ENCODE data around the gene SLC43A3.
A peak's percentile ranks its signal among the peaks of the same experiment; 100 is the strongest.

Gene SLC43A3

DNA sequence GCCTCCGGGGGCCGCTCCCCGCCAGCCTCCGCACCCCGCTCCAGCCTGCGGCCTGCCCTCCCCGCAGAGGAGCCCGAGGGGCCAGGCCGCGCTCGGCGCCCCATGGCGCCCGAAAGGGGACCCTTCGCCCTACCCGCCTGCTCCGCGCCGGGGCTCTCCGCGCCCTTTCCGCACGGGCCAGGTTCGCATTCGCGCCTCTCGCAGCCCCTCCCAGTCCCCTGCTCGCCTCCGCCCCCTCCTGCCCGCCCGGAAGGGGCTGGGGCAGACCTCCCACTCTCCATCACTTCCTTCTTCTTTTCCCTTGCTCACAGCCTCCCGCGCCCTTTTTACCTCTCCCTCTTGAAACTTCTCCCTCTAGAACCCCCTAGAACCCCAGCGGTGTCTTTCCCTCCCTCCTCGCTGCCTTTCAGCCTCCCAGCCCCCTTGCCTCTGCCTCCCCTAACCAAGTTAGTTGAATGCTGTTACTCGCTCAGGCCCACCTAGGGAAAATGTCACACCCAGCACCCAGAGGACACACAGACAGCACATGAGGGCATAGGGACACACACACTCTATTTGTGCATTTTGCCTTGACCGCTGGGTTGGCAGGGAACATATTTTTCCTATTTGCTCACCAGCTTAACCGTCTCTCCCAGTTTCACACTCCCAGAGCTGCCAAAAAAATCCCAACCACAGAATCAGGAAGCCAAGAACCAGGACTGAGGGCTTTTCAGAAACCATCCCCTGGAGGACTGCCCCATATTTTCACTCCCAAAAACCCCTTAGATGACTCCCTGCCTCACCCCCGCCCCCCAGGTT, at the start of gene SLC43A3:
Gene SLC43A3 (minus strand): TSS at position 193 of the 798 bp plus-strand sequence. CDS start 949 bp downstream, outside the sequence.
- peak; percentile 66 for DNase-seq

DNA sequence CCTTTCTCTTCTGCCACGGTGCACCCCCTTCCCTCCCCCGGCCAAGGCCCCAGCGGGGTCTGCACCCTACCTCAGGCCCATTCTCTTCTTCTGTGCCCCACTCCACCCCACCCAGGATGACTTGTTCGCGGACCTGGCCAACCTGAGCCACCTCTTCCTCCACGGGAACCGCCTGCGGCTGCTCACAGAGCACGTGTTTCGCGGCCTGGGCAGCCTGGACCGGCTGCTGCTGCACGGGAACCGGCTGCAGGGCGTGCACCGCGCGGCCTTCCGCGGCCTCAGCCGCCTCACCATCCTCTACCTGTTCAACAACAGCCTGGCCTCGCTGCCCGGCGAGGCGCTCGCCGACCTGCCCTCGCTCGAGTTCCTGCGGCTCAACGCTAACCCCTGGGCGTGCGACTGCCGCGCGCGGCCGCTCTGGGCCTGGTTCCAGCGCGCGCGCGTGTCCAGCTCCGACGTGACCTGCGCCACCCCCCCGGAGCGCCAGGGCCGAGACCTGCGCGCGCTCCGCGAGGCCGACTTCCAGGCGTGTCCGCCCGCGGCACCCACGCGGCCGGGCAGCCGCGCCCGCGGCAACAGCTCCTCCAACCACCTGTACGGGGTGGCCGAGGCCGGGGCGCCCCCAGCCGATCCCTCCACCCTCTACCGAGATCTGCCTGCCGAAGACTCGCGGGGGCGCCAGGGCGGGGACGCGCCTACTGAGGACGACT, 49.3 kb upstream of the SLC43A3 start:
- peak; percentile 27 for DNase-seq

DNA sequence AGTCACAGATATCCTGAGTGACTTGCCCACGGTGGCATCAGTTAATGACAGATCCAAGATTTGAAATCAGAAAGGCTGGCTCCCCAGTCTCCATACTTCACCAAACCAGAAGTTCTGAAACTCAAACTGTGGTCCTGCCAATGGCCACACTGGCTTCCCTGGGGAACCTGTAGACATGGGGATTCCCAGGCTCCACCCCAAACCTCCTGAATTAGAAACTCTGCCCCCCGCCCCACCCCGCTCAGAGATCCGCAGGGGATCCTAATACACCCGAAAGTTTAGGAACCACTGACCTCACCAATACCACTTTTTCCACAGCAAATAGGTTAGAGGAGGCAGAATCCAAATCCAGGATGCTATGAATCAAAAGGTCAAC, 48.7 kb upstream of the SLC43A3 start:
- DNase-seq = no peak

DNA sequence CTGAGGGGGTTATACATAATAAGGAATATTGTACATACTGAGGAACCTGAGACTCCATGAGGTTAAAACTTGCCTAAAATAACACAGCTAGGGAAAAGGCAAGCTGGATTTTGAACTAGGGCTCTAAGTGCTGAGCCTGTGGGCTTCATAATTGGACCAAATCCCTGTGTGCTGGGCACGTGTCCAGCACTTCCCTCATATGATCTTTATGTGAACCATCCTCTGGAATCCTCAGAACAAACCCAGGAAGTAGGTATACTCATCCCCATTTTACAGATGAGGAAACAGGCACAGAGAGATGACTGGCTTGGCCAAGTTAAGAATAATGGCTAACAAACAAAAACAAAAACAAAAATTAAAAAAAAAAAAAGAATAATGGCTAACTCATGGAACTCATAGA, 48.3 kb upstream of the SLC43A3 start:
- no peak for DNase-seq

DNA sequence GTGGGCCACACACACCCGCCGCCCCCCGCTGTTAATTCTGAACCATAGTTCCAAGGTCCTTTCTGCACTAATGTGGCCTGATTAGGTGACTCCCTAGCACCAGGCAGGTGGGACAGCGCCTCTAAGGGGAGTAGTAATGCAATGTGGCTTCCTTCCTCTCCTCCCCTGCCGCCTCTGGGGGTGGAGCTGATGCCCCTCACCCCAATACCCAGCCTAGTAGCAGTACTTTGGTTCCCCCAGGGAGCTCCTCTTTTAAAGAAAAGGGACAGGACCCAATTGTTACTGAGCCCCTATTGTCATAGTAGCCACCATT, 47.8 kb upstream of the SLC43A3 start:
- DNase-seq = no peak

DNA sequence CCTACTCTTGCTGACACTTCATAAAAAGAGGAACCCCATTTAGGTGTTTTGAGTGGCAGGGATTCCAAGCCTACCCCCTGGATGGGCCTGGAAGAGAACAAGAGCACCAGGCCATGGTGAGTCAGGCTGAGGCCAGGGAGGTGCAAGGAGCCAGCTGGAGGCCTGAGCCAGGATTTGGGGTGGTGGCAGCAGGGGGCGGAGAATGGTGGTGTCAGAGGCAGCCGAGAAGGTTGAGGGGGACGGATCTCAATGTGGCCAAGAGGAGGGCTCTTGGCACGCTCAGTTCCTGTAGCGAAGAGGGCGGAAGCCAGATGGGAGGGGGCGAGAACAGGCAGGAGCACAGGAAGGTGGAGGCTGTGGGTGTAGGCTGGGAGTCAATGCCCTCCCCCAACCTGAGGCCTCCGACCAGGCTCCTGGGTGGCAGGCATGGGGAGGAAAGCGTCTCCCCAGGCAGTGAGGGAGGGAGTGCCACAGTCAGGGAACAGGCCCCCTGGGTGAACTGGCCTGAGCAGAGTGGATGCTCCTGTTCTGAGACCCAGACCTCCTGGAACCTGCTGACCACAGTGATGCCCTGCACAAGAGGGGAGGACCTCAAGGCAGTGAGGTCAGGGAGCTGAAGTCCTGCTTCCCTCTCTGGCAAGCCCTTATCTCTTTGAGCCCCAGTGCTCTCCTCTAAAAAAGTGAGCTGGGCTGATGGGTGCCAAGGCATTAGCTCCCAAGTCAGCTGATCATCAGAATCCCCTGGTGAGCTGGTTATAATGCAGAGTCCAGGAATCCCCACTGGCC, 47.3 kb upstream of the SLC43A3 start:
- DNase-seq = peak; percentile 38

DNA sequence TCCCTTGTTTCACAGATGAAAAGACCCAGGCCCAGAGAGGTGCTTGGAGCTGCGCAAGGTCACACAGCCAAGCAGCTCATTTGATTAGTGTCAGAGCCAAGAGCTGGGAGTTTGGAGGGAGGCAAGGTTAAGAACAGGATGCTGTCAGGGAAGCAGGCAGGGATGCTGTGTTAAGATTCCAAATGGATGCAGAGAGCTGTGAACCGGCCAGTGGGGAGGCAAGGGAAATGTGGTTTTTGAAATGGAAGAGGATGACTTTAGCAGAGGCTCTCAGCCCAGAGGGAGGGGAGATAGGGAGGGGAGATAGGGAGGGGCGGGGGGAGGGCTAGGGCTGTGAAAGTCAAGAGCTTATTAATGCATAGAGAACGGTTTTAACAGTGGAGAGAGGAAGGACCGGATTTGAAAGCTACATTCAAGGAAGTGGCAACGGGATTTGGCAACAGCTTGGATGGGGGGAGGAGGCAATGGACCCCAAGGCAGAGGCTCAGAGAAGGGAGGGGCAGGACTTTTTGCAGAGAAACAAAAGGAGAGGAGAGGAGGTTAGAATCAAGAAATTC, 46.4 kb upstream of the SLC43A3 start:
- no peak for DNase-seq

DNA sequence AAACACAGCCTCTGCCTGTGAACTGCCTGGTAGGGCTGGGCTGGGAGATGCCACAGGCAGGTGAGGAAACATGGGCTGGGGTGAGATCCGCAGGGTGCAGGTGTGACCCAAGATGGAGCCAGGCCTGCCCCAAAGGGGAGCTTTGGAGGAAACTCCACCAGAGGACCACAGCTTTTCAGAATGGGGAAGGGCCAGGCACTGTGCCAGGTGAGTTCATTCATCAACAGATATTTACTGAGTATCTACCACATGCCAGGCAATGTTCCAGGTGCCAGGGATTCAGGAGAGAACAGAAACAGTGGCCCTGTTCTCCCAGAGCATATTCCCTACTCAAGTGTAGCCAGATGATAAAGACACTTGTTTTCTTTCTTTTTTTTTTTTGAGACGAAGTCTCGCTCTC, 44.6 kb upstream of the SLC43A3 start:
- DNase-seq = no peak

DNA sequence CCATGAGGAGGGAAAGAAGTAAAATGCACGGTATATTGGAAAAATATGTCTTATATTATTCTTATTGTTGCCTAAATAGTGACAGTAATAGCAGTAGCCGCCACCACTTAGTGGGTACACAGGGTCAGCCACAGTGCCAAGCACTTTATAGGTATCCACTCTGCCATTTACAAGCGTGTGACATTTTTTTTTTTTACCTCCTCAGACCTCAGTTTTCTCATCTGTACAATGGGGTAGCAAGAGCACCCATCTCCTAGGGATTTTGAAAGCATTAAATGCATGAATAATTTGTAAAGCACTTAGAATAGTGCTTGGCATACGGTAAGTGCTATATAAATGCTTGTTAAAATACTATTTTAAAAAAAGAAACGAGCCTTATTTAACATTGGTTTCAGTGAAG, 42.3 kb upstream of the SLC43A3 start:
- DNase-seq = no peak

DNA sequence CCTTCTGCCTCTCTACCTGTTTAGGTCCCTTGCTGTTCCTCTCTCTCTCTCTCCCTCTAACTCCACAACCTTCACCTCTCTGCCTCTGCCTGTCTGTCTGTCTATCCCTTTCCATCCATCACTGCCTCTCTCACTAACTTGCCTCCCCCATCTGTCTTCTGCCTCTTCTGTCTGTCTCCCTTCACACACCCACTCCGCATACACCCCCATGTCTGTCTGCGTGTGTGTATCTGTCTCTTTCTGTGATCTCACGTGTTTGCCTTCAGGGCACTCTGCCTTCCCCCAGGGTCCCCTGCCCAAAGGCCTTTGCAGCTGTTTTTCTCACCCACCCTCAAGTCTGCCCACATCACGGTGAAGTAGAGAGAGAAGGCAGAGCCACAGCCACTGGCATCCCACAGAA, 41.4 kb upstream of the SLC43A3 start:
- no peak for DNase-seq

DNA sequence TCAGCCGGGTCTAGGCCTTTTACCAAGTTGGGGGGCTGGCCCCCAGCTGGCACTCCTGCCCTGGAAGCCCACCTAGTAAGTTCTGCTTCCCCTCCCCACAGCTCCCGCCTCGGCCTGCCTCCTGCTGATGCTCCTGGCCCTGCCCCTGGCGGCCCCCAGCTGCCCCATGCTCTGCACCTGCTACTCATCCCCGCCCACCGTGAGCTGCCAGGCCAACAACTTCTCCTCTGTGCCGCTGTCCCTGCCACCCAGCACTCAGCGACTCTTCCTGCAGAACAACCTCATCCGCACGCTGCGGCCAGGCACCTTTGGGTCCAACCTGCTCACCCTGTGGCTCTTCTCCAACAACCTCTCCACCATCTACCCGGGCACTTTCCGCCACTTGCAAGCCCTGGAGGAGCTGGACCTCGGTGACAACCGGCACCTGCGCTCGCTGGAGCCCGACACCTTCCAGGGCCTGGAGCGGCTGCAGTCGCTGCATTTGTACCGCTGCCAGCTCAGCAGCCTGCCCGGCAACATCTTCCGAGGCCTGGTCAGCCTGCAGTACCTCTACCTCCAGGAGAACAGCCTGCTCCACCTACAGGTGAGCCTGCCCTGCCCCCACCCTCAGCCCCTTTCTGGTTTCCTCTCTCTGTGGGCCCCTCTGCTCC, 40.7 kb upstream of the SLC43A3 start:
- DNase-seq = no peak

DNA sequence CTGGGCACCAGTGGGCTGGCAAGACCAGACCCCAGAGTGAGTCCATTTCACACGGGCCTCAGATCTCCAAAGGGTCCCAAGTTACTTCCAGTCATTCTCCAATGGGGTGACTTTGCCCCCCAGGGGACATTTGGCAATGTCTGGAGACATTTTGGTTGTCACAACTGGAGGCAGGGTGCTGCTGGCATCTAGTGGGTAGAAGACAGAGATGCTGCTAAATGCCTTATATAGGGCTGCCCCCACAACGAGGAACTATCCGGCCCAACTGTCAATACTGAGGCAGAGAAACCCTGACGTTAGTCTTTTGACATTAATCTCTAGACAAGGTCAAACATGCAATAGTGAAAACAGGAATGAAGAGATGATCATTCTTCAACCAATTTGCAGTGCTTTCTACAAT, 39.8 kb upstream of the SLC43A3 start:
- DNase-seq = no peak

DNA sequence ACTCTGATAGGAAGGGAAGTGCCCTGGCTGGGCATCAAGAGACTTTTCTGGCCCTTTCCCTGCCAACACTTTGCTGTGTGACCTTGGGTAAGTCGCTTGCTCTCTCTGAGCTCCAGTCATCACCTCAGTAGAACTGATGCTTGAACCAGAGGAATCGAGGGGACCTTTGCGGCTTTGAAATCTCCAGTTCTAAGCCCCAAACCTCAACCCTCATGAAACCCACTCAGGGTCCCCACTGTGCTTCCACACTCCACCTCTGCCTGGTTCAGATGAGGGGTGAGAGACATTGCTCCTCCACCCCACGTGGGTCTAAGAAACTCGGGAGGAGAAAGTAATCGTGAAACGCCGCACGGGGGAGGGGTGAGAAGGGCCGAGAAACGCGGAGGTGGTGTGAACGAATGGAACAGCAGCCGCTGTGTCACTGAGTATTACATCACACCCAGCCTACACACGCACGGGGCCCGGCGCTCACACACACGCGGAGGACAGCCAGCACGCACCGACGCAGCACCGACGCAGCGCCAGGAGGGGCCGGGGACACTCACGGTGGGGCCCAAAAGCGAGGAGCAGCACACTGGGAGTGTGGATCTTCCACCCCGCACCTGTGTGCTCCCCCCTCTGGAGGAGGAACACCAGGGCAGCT, 37.7 kb upstream of the SLC43A3 start:
- DNase-seq = no peak

DNA sequence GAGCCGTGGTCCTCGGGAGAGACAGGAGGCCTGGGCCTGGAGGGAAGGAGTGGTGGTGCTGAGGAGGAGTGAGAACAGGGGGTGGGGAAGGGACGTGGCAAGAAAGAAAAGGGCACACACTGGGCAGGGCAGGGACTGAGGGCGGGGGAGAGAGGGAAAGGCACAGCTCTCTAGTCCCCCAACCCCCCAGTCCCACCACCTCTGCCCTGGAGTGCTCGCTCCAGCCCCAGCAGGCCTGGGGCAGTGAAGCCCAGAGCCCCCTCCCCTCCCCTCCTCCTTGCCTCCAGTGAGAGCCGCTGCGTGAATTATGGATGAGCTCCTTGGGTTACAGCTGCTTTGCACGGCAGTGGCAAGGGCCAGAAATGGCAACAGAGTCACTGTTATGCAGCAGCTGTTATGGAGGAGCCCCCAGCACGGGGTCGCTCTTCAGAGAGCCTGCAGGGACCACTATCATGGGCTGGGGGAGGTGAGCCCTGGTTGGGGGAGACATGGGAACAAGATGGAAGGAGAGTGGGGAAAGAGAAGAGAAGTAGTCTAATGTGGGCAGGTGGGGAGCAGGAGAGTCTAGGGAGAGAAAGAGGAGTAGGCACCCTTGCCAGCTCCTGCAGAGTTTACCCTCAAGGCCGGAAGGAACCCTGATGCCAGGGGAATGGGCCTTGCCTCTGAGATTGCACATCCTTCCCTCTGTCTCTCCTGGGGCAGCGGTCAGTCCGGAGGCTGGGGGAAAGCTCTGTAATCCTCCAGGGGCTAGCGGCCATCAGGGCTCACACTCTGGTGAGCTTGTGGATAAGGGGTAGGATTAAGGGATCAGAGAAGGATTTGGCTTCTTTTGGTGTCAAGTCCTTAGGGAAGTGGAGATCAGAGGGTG, 37.0 kb upstream of the SLC43A3 start:
- DNase-seq = no peak

DNA sequence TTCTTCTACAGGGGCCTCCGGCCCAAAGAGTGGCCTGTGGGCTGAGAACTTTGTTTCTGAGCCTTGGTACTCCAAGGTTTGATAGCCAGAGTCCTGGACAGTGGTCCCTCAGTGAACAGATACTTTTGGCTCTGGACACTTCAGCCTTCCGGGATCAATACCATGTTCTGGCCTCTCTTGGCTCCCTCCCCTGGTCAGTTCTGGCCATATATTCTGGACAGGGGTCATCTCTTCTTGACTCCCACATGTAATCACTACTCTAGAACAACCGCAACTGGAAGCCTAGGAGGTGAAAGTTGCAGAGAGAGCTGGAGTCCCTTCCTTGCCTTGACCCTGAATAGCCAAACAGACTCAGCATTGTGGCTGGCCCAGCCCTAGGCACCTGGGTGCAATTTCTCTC, 35.7 kb upstream of the SLC43A3 start:
- DNase-seq = no peak

DNA sequence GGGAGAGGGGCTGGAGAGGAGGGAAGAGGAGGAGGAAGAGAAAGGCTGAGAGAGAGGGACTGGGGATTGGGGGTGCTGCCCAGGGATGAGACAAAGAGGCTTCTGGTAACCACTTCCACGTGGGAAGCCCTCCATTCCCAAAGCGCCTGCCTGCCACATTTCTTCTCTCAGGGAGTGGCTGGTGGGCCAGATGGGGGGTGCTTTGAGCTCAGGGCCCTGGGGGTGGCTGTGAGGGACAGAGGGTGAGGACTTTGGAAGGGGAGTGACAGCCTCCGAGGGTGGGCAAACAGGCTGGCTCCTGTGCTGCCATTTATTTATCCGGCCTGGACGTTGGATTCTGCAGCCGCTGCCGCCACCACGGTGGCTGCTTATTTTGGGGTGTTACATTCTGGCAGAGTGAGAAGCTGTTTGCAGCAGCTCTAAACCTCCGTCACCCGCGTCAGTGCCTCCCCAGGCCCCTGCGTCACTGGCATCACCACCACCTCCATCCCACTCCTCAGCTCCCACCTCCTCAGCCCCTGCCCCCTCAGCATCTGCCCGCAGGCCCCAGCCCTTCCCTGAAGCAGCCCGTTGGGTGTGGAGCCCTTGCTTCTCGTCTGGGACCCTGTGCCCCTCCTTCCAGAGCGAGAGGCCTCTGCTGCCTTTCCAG, 35.0 kb upstream of the SLC43A3 start:
- no peak for DNase-seq

DNA sequence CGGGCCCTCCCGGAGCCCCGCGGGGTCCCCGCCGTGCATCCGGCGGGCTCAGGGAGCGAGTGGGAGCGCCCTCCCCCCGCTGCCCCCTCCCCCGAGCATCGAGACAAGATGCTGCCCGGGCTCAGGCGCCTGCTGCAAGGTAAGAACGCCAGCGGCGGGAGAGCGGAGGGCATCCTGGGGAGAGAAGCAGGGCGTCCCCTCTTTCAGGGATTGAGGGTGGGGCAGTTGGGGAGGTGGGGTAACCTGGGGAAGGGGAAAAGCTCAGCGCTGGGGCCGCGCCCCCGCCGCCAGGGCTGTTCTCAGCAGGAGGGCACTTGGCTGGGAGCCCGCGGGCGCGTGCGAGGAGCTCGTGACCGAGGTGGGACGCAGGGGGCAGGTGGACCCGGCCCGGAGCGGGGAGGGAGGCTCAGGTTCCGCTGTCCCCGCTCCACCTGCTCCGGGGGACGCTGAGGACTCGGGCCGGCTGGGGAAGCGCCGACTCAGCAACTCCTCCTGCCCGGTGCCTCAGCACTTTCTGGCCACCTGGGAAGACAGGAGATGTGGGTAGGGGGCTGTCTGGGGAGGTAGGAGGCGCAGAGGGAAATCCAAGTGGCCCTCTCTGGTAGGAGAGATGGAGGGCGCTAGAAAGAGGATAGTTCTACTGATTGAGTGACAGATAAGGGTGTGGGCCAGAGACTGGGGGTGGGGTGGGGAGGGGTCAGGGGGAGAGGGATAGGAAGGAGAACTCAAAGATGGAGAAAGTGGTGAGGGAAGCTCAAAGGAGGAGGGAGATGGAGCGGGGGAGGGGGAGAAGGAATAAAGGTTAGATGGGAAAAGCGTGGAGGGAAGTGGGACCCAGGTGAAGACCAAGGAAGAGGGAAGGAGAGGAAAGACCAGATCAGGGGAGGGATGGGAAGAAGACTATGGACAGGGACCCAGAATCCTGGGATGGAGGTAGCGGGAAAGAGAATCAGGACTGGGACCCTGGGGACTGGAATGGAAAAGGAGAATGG, 34.1 kb upstream of the SLC43A3 start:
- no peak for DNase-seq

DNA sequence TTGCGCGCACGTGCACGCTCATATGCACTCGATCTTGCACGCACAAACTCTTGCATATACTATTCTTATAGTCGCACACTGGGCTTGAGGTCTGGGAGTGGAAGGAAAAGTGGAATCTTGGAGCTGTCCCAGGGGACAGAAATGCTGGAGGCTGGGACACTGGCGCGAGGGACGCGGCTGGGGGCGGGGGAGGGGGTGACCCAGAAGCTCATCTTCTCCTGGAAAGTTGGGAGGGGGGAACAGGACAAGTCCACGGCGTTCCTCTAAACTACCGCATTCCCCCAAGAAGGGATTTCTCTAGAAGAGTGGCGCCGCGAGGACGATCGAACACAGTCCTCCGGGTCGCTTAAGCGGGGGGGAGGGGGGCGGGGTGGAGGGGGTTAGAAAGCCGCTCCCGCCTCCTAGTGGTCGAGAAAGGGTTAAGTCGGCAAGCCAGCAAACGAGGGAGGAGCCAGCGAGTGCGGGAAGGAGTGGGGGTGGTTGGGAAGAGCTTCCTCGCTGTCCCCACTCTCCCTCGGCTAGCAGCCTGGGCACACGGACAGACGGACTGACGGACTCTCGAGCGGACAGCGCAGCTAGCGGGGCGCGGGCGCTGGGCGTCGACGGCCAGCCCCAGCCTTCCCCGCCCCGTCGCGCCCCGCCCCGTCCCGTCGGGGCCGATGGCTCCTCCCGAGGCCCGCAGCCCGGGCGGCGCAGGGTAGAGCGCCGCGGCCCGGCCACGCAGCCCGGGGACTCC, 33.3 kb upstream of the SLC43A3 start, which contains the start of gene RTN4RL2:
Gene RTN4RL2 (plus strand): TSS at position 507 of the 736 bp plus-strand sequence. CDS start 338 bp downstream, outside the sequence.
- peak; percentile 30 for DNase-seq

All from CD4-positive, alpha-beta T cell treated with Interleukin-21 for 1 hour (primary cell).